A673 (cell line): Measurements from ENCODE around the gene TSKU. TPM values are rescaled to one million over a fixed set of nuclear protein-coding genes. Genes with fewer than 3 reads are reported as not detected.

Experiments used
- BruUV-seq: library from RNA; stranded (reverse); fragments of 400-500 nt; replicated peaks from 2 replicates; lab custom pipeline; 2021; lab: Mats Ljungman, UMichigan
- CTCF ChIA-PET: fragments of 300-600 bp; sonication (Branson Sonifier 250); formaldehyde crosslinking; loops from one replicate; lab custom pipeline; 2022; ENCODE audit warnings: antibody characterized with exemption; lab: Charles Lee
- POLR2A ChIA-PET: fragments of 300-600 bp; sonication (Branson Sonifier 250); formaldehyde crosslinking; loops from one replicate; lab custom pipeline; 2022; ENCODE audit warnings: antibody characterized with exemption; ENCODE audit not compliant: low non-redundant PET; lab: Charles Lee
- DNase-seq: peaks from one replicate; pipeline ENCODE4 v3.0.0-alpha.2; 2015; ENCODE audit warnings: low spot score
- H3K27ac ChIP-seq: fragments of 200-600 bp; sonication (generic); 2 replicates; pipeline ENCODE4 v1.5.1; 2016; ENCODE audit warnings: mixed run types, low read depth, mild to moderate bottlenecking, mixed read lengths, antibody characterized with exemption, low read length; ENCODE audit not compliant: poor library complexity, severe bottlenecking
- H3K27me3 ChIP-seq: fragments of 200-600 bp; sonication (generic); replicated peaks from 2 replicates; pipeline ENCODE4 v1.6.1; 2017; ENCODE audit warnings: mixed run types, low read depth, mild to moderate bottlenecking, mixed read lengths, antibody characterized with exemption, low read length; ENCODE audit not compliant: insufficient read depth, poor library complexity
- H3K36me3 ChIP-seq: fragments of 200-600 bp; sonication (generic); 2 replicates; pipeline ENCODE4 v1.6.1; 2016; ENCODE audit warnings: mixed run types, mild to moderate bottlenecking, mixed read lengths, antibody characterized with exemption, low read length; ENCODE audit not compliant: insufficient read depth, poor library complexity, severe bottlenecking
- H3K4me1 ChIP-seq: fragments of 200-600 bp; sonication (generic); 2 replicates; pipeline ENCODE4 v1.6.1; 2017; ENCODE audit warnings: mixed run types, mild to moderate bottlenecking, mixed read lengths, antibody characterized with exemption, low read length; ENCODE audit not compliant: insufficient read depth, poor library complexity, severe bottlenecking
- H3K4me3 ChIP-seq: fragments of 200-600 bp; sonication (generic); 2 replicates; pipeline ENCODE4 v1.5.1; 2016; ENCODE audit warnings: low read depth, mixed run types, mild to moderate bottlenecking, mixed read lengths, low read length; ENCODE audit not compliant: poor library complexity, severe bottlenecking
- H3K9me3 ChIP-seq: fragments of 200-600 bp; sonication (generic); 2 replicates; pipeline ENCODE4 v1.6.1; 2016; ENCODE audit warnings: mixed run types, low read depth, mild to moderate bottlenecking, mixed read lengths, antibody characterized with exemption, low read length; ENCODE audit not compliant: poor library complexity, severe bottlenecking
- CTCF ChIP-seq: fragments of 300-800, 200-600 bp; sonication (generic); conservative IDR thresholded peaks from 2 replicates; pipeline ENCODE4 v1.5.1; 2017; ENCODE audit warnings: low read depth, mild to moderate bottlenecking, antibody characterized with exemption, low read length, moderate library complexity, mixed read lengths
- EZH2 ChIP-seq: fragments of 200-600 bp; sonication (generic); IDR thresholded peaks from 2 replicates; pipeline ENCODE4 v1.6.1; 2017; ENCODE audit warnings: borderline replicate concordance, low read depth, mild to moderate bottlenecking, mixed read lengths, antibody characterized with exemption, low read length; ENCODE audit not compliant: poor library complexity, severe bottlenecking
- intact Hi-C: fragments of 100-400 bp; cut with micrococcal nuclease; formaldehyde crosslinking; loops from one replicate; pipeline ENCODE4 v1.10.0; 2022; ENCODE audit not compliant: unreplicated experiment
- total RNA-seq: library from RNA; stranded (reverse); gene quantifications from 2 replicates; pipeline ENCODE4 v1.2.3, GENCODE V29; 2021

Gene TSKU
- total RNA-seq, 1 experiment from 2014 or later, result 25.3 TPM

DNA sequence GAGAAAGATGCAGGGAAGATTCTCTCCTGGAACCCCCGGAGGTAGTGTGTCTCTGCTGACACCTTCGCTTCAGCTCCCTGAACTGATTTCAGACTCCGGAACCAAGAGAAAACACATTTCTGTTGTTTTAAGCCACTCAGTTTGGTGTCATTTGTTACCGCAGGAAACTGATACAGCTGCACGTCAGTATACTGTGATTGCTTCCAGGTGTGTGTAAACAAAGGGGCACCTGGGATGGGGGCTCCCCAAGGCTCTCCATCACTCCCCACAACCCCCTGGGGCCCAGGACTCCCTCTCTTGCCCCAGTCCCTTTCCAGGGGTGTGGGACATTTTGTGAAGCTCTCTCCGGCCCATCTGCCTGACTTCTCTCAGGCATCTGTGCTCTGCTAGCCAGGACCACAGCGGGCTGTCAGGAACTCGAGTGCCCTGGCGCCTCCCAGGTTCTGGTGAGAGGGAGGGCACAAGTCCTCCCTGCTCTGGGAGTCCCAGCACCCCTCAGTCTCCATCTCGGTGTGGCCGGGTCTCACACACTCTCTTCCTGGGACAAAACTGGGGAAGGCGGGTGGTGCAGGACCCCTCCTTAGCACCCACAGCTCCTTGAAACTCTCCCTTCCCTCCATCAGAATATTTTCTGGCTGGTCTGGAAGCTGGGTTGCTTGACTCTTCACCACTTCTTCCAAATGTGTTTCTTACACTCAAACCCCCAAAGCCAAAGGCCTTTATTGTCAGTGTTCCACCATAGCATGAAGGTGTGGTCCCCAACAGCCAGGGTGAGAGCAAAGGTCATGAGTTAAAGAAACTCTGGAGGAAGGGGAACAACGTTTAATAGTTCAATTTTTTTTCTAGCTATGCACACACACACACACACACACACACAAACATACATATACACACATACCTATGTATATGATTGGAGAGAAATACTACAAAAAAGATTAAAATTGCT lies 35.0 kb upstream of the TSKU start:
- Histone ChIP-seq H3K27ac (no peak overlapping the region), H3K36me3 (no peaks in the 10 kb centered on the region), H3K9me3 (no peaks in the 10 kb centered on the region), H3K27me3 (no peaks in the 10 kb centered on the region), H3K4me1 (no peaks in the 10 kb centered on the region), H3K4me3 (no peak overlapping the region)
- intact Hi-C loops, result no loop called here
- BruUV-seq, result no TSS peak
- no peak for TF ChIP-seq CTCF
- no peak for TF ChIP-seq EZH2
- POLR2A ChIA-PET, result no interaction called here
- CTCF ChIA-PET, result interaction anchor here (1.1 kb wide), 1 partner anchor 171 kb away, joined by 4 read pairs; no protein-coding TSS in a partner anchor
- DNase-seq, result no peak

- POLR2A ChIA-PET, result interaction anchor here (0.6 kb wide), 1 partner anchor 103 kb away, joined by 3 read pairs; no protein-coding TSS in a partner anchor
- intact Hi-C loops, result no loop called here
- Histone ChIP-seq H3K27me3 (no peaks in the 10 kb centered on the region), H3K9me3 (no peaks in the 10 kb centered on the region), H3K36me3 (no peaks in the 10 kb centered on the region), H3K4me1 (no peaks in the 10 kb centered on the region), H3K4me3 (no peak overlapping the region), H3K27ac (no peak overlapping the region)
- CTCF ChIA-PET, result no interaction called here
- TF ChIP-seq EZH2 (no peak), CTCF (no peak)
- DNase-seq, result no peak
- BruUV-seq, result no TSS peak
These were observed 34.2 kb upstream of the TSKU start for GRCh38 chr11:76748948-76749347.

GRCh38 chr11:76750067-76750466 lies 33.1 kb upstream of the TSKU start:
- H3K4me3 ChIP-seq, result no peak overlapping the region
- H3K27ac ChIP-seq, result no peak overlapping the region
- POLR2A ChIA-PET, result no interaction called here
- no peaks in the 10 kb centered on the region for H3K9me3 ChIP-seq
- no peaks in the 10 kb centered on the region for H3K27me3 ChIP-seq
- intact Hi-C loops, result no loop called here
- CTCF ChIA-PET, result no interaction called here
- H3K36me3 ChIP-seq, result no peaks in the 10 kb centered on the region
- no peak for TF ChIP-seq EZH2
- no peak for TF ChIP-seq CTCF
- BruUV-seq, result no TSS peak
- no peaks in the 10 kb centered on the region for H3K4me1 ChIP-seq
- no peak for DNase-seq
